Lung (tissue), 12 donors: Measurements from ENCODE around the gene MYLK2. TPM values are rescaled to one million over a fixed set of nuclear protein-coding genes. Genes with fewer than 3 reads are reported as not detected.

Experiments used
- ATAC-seq: fragments of 200-7000 bp; cut with Tn5 transposase; one replicate; pipeline ENCODE4 v1.9.1; 2020; ENCODE audit warnings: moderate number of reproducible peaks; ENCODE audit not compliant: insufficient read depth, low FRiP score
- DNase-seq, 3 donors: peaks; one replicate each; pipeline ENCODE4 v3.0.0-alpha.2; 2013 to 2017
- H3K27ac ChIP-seq, 2 donors: one replicate each; pipeline ENCODE4 v1.5.1; 2013; ENCODE audit warnings: mild to moderate bottlenecking in 2 of 2, moderate library complexity in 2 of 2, control low read depth in 1 of 2, inconsistent platforms in 1 of 2, low read depth in 1 of 2, low read length in 1 of 2
- H3K27me3 ChIP-seq, 3 donors: one replicate each; pipeline ENCODE4 v1.5.1; 2013; ENCODE audit warnings: low read length in 2 of 3; ENCODE audit not compliant: control insufficient read depth in 3 of 3, insufficient read depth in 3 of 3
- H3K36me3 ChIP-seq, 4 donors: one replicate each; pipeline ENCODE4 v1.5.1; 2013; ENCODE audit warnings: low read length in 4 of 4, mild to moderate bottlenecking in 1 of 4, moderate library complexity in 1 of 4; ENCODE audit not compliant: control insufficient read depth in 4 of 4, insufficient read depth in 4 of 4
- H3K4me1 ChIP-seq, 5 donors: one replicate each; pipeline ENCODE4 v1.5.1; 2013; ENCODE audit warnings: low read length in 5 of 5, mild to moderate bottlenecking in 2 of 5, moderate library complexity in 1 of 5; ENCODE audit not compliant: control insufficient read depth in 5 of 5, insufficient read depth in 5 of 5
- H3K4me3 ChIP-seq: one replicate; pipeline ENCODE4 v1.5.1; 2013; ENCODE audit warnings: mild to moderate bottlenecking, control low read depth, moderate library complexity
- H3K9ac ChIP-seq, 2 donors: one replicate each; pipeline ENCODE4 v1.5.1; 2013; ENCODE audit warnings: low read length in 2 of 2, control low read depth in 1 of 2; ENCODE audit not compliant: insufficient read depth in 1 of 2
- H3K9me3 ChIP-seq, 4 donors: one replicate each; pipeline ENCODE4 v1.5.1; 2013; ENCODE audit warnings: low read length in 3 of 4, mild to moderate bottlenecking in 1 of 4, moderate library complexity in 1 of 4; ENCODE audit not compliant: control insufficient read depth in 4 of 4, insufficient read depth in 3 of 4
- CTCF ChIP-seq: IDR thresholded peaks from 2 replicates; pipeline ENCODE4 v1.5.1; 2012; ENCODE audit warnings: mild to moderate bottlenecking; ENCODE audit errors: control extremely low read depth, extremely low read depth
- WGBS, 2 donors: extraction: QIAGEN DNeasy Blood & Tissue Kit; methylation state at CpG; one replicate each; pipeline ENCODE4 v1.1.7; 2013; 5-methylcytosine and 5-hydroxymethylcytosine counted together
- polyA plus RNA-seq, 2 donors: library from polyadenylated mRNA; stranded (reverse); fragments of 200-250 nt; gene quantifications; one replicate each; pipeline ENCODE4 v1.2.1, GENCODE V29; 2013
- total RNA-seq, 2 donors: library from RNA; depleted of rRNA in 1 of 2; stranded (reverse); fragments of >200 nt in 1 of 2; gene quantifications; one replicate each; pipeline ENCODE4 v1.2.1, GENCODE V29; 2014 to 2021
- donor health status: control.
- donor health status: control.
- donor health status: Bipolar disorder and iron deficiency.
- donor health status: healthy.
- donor health status: DM: yes; HTN: yes; CAD: no.

Gene MYLK2
- total and polyA plus RNA-seq, 4 donors: 0.06 to 0.28 (median 0.26) TPM; not detected in 1

- no peak for TF ChIP-seq CTCF
- ATAC-seq: no peak
Observed at GRCh38 chr20:31784354-31785044, 34.7 kb upstream of the MYLK2 start.

GRCh38 chr20:31785089-31785488 is 34.1 kb upstream of the MYLK2 start:
- Histone ChIP-seq H3K4me3 (no peak overlapping the region), H3K36me3 (peaks cover 0 to 23% (median 8%) of the 10 kb centered on the region in 4 donors), H3K9ac (no peak overlapping the region), H3K27ac (no peak overlapping the region), H3K9me3 (no peaks in the 10 kb centered on the region), H3K27me3 (no peaks in the 10 kb centered on the region), H3K4me1 (no peaks in the 10 kb centered on the region)
- DNase-seq: no peak
- TF ChIP-seq CTCF: no peak
- 91 to 97% methylated on average over 3 of the region's 3 CpGs for WGBS, 2 donors
- ATAC-seq: no peak

More at GRCh38 chr20:31784354-31785044, 34.7 kb upstream of the MYLK2 start:
- Histone ChIP-seq H3K27me3 (no peaks in the 10 kb centered on the region), H3K4me3 (no peak overlapping the region), H3K4me1 (no peaks in the 10 kb centered on the region), H3K9me3 (no peaks in the 10 kb centered on the region), H3K36me3 (peaks cover 0 to 25% (median 9%) of the 10 kb centered on the region in 4 donors), H3K27ac (no peak overlapping the region), H3K9ac (no peak overlapping the region)
- 95 to 98% methylated on average over 7 of the region's 7 CpGs for WGBS, 2 donors
- DNase-seq: no peak

GRCh38 chr20:31788578-31788977 is 30.6 kb upstream of the MYLK2 start:
- no peak for ATAC-seq
- no peaks in the 10 kb centered on the region for H3K9me3 ChIP-seq
- H3K27ac ChIP-seq: no peak overlapping the region
- H3K36me3 ChIP-seq: peaks cover 0 to 30% (median 12%) of the 10 kb centered on the region in 4 donors
- no peak for DNase-seq
- WGBS, 2 donors: 54 to 71% methylated on average over 3 of the region's 3 CpGs
- no peaks in the 10 kb centered on the region for H3K27me3 ChIP-seq
- no peak overlapping the region for H3K9ac ChIP-seq
- TF ChIP-seq CTCF: no peak
- no peak overlapping the region for H3K4me3 ChIP-seq
- no peaks in the 10 kb centered on the region for H3K4me1 ChIP-seq
